ENCODE results near the gene FGFBP3.

Gene FGFBP3

GRCh38 chr10:91909117-91909677, at the start of gene FGFBP3:
FGFBP3 (minus strand) TSS chr10:91909486; CDS start chr10:91908969, 517 bp downstream.
- DNase-seq (ENCODE audit: low spot score), result peak; percentile 33

- no peak for DNase-seq (ENCODE audit: low spot score)
Measured at GRCh38 chr10:91957091-91957490, 47.8 kb upstream of the FGFBP3 start.

GRCh38 chr10:91955114-91955513, 45.8 kb upstream of the FGFBP3 start:
- DNase-seq (ENCODE audit: low spot score), result no peak

GRCh38 chr10:91953600-91954160, 44.4 kb upstream of the FGFBP3 start:
- DNase-seq (ENCODE audit: low spot score), result no peak

- DNase-seq (ENCODE audit: low spot score), result no peak
Measured at GRCh38 chr10:91944880-91945630, 35.8 kb upstream of the FGFBP3 start.

GRCh38 chr10:91941426-91941825, 32.1 kb upstream of the FGFBP3 start:
- no peak for DNase-seq (ENCODE audit: low spot score)

GRCh38 chr10:91939653-91940052, 30.4 kb upstream of the FGFBP3 start:
- DNase-seq (ENCODE audit: low spot score), result no peak

GRCh38 chr10:91935886-91936285, 26.6 kb upstream of the FGFBP3 start:
- no peak for DNase-seq (ENCODE audit: low spot score)

GRCh38 chr10:91932737-91933136, 23.5 kb upstream of the FGFBP3 start:
- DNase-seq (ENCODE audit: low spot score), result no peak

- no peak for DNase-seq (ENCODE audit: low spot score)
Measured at GRCh38 chr10:91931526-91932190, 22.4 kb upstream of the FGFBP3 start.

- DNase-seq (ENCODE audit: low spot score), result no peak
Measured at GRCh38 chr10:91930939-91931338, 21.7 kb upstream of the FGFBP3 start.

GRCh38 chr10:91925022-91925320, 15.7 kb upstream of the FGFBP3 start:
- no peak for DNase-seq (ENCODE audit: low spot score)

GRCh38 chr10:91924212-91925021, 15.1 kb upstream of the FGFBP3 start:
- DNase-seq (ENCODE audit: low spot score), result no peak

- peak; percentile 94 for DNase-seq (ENCODE audit: low spot score)
Measured at GRCh38 chr10:91923371-91924211, 14.3 kb upstream of the FGFBP3 start, which contains the start of gene BTAF1. BTAF1 (plus strand) TSS chr10:91923770; CDS start chr10:91924077, 307 bp downstream.

GRCh38 chr10:91919651-91920050, 10.4 kb upstream of the FGFBP3 start:
- DNase-seq (ENCODE audit: low spot score), result no peak

GRCh38 chr10:91910467-91910866, 1.2 kb upstream of the FGFBP3 start:
- no peak for DNase-seq (ENCODE audit: low spot score)

- peak; percentile 72 for DNase-seq (ENCODE audit: low spot score)
Measured at GRCh38 chr10:91908337-91909116, 759 bp downstream of the FGFBP3 start.

GRCh38 chr10:91907914-91908336, 1.4 kb downstream of the FGFBP3 start:
- no peak for DNase-seq (ENCODE audit: low spot score)

- no peak for DNase-seq (ENCODE audit: low spot score)
Measured at GRCh38 chr10:91907033-91907594, 2.2 kb downstream of the FGFBP3 start.

Measured in globus pallidus (tissue), 1 donor.